ENCODE results near the gene RHEBL1.

- TF ChIP-seq, protein P1, sequence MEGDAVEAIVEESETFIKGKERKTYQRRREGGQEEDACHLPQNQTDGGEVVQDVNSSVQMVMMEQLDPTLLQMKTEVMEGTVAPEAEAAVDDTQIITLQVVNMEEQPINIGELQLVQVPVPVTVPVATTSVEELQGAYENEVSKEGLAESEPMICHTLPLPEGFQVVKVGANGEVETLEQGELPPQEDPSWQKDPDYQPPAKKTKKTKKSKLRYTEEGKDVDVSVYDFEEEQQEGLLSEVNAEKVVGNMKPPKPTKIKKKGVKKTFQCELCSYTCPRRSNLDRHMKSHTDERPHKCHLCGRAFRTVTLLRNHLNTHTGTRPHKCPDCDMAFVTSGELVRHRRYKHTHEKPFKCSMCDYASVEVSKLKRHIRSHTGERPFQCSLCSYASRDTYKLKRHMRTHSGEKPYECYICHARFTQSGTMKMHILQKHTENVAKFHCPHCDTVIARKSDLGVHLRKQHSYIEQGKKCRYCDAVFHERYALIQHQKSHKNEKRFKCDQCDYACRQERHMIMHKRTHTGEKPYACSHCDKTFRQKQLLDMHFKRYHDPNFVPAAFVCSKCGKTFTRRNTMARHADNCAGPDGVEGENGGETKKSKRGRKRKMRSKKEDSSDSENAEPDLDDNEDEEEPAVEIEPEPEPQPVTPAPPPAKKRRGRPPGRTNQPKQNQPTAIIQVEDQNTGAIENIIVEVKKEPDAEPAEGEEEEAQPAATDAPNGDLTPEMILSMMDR (IDR thresholded peaks at IDR 0.05), result no peak
- TF ChIP-seq POLR2A (IDR thresholded peaks at IDR 0.05) (no peak), POLR2AphosphoS5 (IDR thresholded peaks at IDR 0.05) (no peak)
These were observed 1.2 kb upstream of the RHEBL1 start for GRCh38 chr12:49070971-49071370.

All from prostate gland (tissue), 2 donors.